OCI-LY3 (cell line): Measurements from ENCODE around the gene SEPTIN1.

Experiments used
- CTCF ChIP-seq: fragments of 200-600, 300-600 bp; sonication (generic); IDR thresholded peaks from 2 replicates; pipeline ENCODE4 v1.5.1; 2014; ENCODE audit warnings: antibody characterized with exemption, low read length, low read depth
- EZH2phosphoT487 ChIP-seq: fragments of 200-600 bp; shearing (Covaris generic); IDR thresholded peaks from 2 replicates; pipeline ENCODE4 v1.6.1; 2018; ENCODE audit warnings: antibody characterized with exemption, mixed run types, low read depth

GRCh38 chr16:30407102-30407803, 24.9 kb upstream of the SEPTIN1 start, which contains the start of gene ZNF771:
- no peak; the same call in 1 of the 2 replicates for TF ChIP-seq CTCF
- TF ChIP-seq EZH2phosphoT487 = no peak
